Neural progenitor cell (in vitro differentiated cells): ENCODE data around the gene ZNF548.

Experiments used
- EZH2 ChIP-seq: fragments of 200-600 bp; sonication (generic); IDR thresholded peaks from 2 replicates; pipeline ENCODE4 v1.6.1; 2017; ENCODE audit warnings: antibody characterized with exemption, mild to moderate bottlenecking, moderate library complexity
- EZH2phosphoT487 ChIP-seq: fragments of 200-600 bp; sonication (generic); IDR thresholded peaks from 2 replicates; pipeline ENCODE4 v1.6.1; 2017; ENCODE audit warnings: antibody characterized with exemption
- TF ChIP-seq, protein P1 (sequence below): fragments of 200-600 bp; sonication (generic); IDR thresholded peaks from 2 replicates; pipeline ENCODE4 v1.5.1; 2017; ENCODE audit warnings: antibody characterized with exemption, mild to moderate bottlenecking

GRCh38 chr19:57342582-57342981 lies 47.1 kb upstream of the ZNF548 start:
- TF ChIP-seq, protein P1, sequence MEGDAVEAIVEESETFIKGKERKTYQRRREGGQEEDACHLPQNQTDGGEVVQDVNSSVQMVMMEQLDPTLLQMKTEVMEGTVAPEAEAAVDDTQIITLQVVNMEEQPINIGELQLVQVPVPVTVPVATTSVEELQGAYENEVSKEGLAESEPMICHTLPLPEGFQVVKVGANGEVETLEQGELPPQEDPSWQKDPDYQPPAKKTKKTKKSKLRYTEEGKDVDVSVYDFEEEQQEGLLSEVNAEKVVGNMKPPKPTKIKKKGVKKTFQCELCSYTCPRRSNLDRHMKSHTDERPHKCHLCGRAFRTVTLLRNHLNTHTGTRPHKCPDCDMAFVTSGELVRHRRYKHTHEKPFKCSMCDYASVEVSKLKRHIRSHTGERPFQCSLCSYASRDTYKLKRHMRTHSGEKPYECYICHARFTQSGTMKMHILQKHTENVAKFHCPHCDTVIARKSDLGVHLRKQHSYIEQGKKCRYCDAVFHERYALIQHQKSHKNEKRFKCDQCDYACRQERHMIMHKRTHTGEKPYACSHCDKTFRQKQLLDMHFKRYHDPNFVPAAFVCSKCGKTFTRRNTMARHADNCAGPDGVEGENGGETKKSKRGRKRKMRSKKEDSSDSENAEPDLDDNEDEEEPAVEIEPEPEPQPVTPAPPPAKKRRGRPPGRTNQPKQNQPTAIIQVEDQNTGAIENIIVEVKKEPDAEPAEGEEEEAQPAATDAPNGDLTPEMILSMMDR, result no peak
- no peak for TF ChIP-seq EZH2
- TF ChIP-seq EZH2phosphoT487, result no peak
